ENCODE results near the gene SLC19A2. TPM values are rescaled to one million over a fixed set of nuclear protein-coding genes. Genes with fewer than 3 reads are reported as not detected.

The SLC19A2 gene
- polyA plus RNA-seq, 1 donor from 2014 or later: 45.8 TPM

DNA sequence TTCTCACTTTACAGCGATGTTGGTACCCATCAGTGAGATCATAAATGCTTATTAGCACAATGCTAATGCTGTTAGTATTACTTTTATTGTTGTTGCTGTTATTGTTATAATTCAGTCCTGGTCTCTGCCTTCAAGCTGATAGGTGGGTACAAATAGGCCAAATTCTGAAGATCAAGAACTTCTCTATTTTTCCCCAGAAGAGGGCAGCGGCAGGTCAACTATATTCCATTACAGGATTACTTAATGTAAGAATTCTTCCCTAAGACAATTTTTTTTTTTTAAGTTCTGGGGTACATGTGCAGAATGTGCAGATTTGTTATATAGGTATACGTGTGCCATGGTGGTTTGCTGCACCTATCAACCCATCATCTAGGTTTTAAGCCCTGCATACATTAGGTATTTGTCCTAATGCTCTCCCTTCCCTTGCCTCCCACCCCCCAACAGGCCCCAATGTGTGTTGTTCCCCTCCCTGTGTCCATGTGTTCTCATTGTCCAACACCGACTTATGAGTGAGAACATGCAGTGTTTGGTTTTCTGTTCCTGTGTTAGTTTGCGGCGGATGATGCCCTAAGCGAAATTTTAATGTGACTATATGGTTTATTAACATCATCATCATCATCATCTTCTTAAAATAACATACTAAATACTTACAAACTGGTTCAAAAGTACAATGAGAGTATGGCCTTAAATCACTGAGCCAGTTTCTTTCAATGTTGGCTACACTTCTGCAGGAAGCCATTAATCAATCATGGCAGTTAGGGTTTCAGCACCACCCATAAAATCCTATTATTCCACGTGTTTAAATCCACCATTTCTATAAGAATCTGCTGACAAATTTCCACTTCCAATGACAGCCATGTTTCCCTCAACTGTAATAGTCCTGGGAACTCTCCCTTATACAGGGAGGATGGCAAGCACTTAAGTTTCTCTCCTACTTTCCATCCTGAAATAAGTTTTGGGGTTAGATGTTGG, 19.2 kb downstream of the SLC19A2 start:
- TF ChIP-seq, protein P1, sequence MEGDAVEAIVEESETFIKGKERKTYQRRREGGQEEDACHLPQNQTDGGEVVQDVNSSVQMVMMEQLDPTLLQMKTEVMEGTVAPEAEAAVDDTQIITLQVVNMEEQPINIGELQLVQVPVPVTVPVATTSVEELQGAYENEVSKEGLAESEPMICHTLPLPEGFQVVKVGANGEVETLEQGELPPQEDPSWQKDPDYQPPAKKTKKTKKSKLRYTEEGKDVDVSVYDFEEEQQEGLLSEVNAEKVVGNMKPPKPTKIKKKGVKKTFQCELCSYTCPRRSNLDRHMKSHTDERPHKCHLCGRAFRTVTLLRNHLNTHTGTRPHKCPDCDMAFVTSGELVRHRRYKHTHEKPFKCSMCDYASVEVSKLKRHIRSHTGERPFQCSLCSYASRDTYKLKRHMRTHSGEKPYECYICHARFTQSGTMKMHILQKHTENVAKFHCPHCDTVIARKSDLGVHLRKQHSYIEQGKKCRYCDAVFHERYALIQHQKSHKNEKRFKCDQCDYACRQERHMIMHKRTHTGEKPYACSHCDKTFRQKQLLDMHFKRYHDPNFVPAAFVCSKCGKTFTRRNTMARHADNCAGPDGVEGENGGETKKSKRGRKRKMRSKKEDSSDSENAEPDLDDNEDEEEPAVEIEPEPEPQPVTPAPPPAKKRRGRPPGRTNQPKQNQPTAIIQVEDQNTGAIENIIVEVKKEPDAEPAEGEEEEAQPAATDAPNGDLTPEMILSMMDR (IDR thresholded peaks at IDR 0.05; ENCODE audit: poor library complexity, severe bottlenecking): peak; percentile 52
- TF ChIP-seq REST (IDR thresholded peaks at IDR 0.05; ENCODE audit: borderline replicate concordance) (no peak), TAF1 (IDR thresholded peaks at IDR 0.05; ENCODE audit: low read depth) (no peak), RAD21 (conservative IDR thresholded peaks at IDR 0.05) (peak; percentile 59), SMC3 (conservative IDR thresholded peaks at IDR 0.05; ENCODE audit: poor library complexity) (peak; percentile 62)
- H3K9ac ChIP-seq (ENCODE audit: low read length): no peak overlapping the region
- H3K36me3 ChIP-seq (ENCODE audit: insufficient read depth, low read length): no peaks in the 10 kb centered on the region
- H3K9me2 ChIP-seq (ENCODE audit: insufficient read depth, low read length): no peaks in the 10 kb centered on the region
- no peaks in the 10 kb centered on the region for H3K9me3 ChIP-seq (ENCODE audit: low read length)
- H4K20me1 ChIP-seq (ENCODE audit: insufficient read depth): no peaks in the 10 kb centered on the region
- no peak overlapping the region for H2AFZ ChIP-seq (ENCODE audit: low read depth, low read length)
- no peaks in the 10 kb centered on the region for H3K79me2 ChIP-seq (replicated peaks; ENCODE audit: insufficient read depth, low read length)
- H3K27me3 ChIP-seq (ENCODE audit: insufficient read depth, low read depth, low read length): no peaks in the 10 kb centered on the region
- H3K4me2 ChIP-seq (ENCODE audit: low read length): no peak overlapping the region
- no peak overlapping the region for H3K4me3 ChIP-seq (ENCODE audit: low read length)
- no peaks in the 10 kb centered on the region for H3F3A ChIP-seq (ENCODE audit: insufficient read depth, low read length, poor library complexity, severe bottlenecking)
- H3K27ac ChIP-seq (ENCODE audit: low read length): no peak overlapping the region

GRCh38 chr1:169465281-169465680, 20.5 kb downstream of the SLC19A2 start:
- no peak overlapping the region for H3K9ac ChIP-seq (ENCODE audit: low read length)
- no peak overlapping the region for H3K4me3 ChIP-seq (ENCODE audit: low read length)
- H3F3A ChIP-seq (ENCODE audit: insufficient read depth, low read length, poor library complexity, severe bottlenecking): no peaks in the 10 kb centered on the region
- H3K27ac ChIP-seq (ENCODE audit: low read length): no peak overlapping the region
- H3K9me3 ChIP-seq (ENCODE audit: low read length): no peaks in the 10 kb centered on the region
- H3K36me3 ChIP-seq (ENCODE audit: insufficient read depth, low read length): no peaks in the 10 kb centered on the region
- no peaks in the 10 kb centered on the region for H4K20me1 ChIP-seq (ENCODE audit: insufficient read depth)
- H3K79me2 ChIP-seq (replicated peaks; ENCODE audit: insufficient read depth, low read length): no peaks in the 10 kb centered on the region
- H2AFZ ChIP-seq (ENCODE audit: low read depth, low read length): no peak overlapping the region
- TF ChIP-seq, protein P1 (IDR thresholded peaks at IDR 0.05; ENCODE audit: poor library complexity, severe bottlenecking): no peak
- TF ChIP-seq REST (IDR thresholded peaks at IDR 0.05; ENCODE audit: borderline replicate concordance) (no peak), RAD21 (conservative IDR thresholded peaks at IDR 0.05) (no peak), TAF1 (IDR thresholded peaks at IDR 0.05; ENCODE audit: low read depth) (no peak), EZH2 (IDR thresholded peaks at IDR 0.05; ENCODE audit: borderline replicate concordance, insufficient read depth, low read length, poor library complexity, severe bottlenecking) (no peak), EP300 (conservative IDR thresholded peaks at IDR 0.05; ENCODE audit: poor library complexity, severe bottlenecking) (no peak), SMC3 (conservative IDR thresholded peaks at IDR 0.05; ENCODE audit: poor library complexity) (no peak), MXI1 (conservative IDR thresholded peaks at IDR 0.05; ENCODE audit: poor library complexity, severe bottlenecking) (no peak), POLR2AphosphoS5 (IDR thresholded peaks at IDR 0.05) (no peak)
- no peaks in the 10 kb centered on the region for H3K9me2 ChIP-seq (ENCODE audit: insufficient read depth, low read length)
- H3K4me2 ChIP-seq (ENCODE audit: low read length): no peak overlapping the region
- H3K27me3 ChIP-seq (ENCODE audit: insufficient read depth, low read depth, low read length): no peaks in the 10 kb centered on the region
